Measurements from ENCODE around the gene HEMGN. TPM values are rescaled to one million over a fixed set of nuclear protein-coding genes. Genes with fewer than 3 reads are reported as not detected.

Gene HEMGN
- total RNA-seq, 2 donors from 2014 or later: 1.4 TPM; not detected in 1

DNA sequence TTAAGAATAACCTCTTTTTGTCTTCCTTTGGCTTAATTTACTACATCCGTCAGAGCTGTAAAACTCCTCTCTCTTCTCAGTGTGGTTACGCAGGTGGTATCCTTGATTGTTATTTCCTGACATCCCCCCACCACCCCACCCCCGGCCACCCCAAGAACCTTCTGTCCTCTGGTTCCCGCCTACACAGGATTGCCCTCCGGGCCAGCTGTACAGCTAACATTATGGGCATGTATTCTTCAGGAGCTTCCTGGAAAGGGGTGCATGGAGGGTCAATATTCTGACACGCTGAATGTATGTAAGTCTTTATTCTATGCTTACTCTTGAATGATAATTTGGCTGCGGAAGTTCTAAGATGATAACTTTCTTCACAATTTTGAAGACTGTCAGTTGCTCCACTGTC, 32.2 kb upstream of the HEMGN start:
- no peaks in the 10 kb centered on the region for H3K36me3 ChIP-seq
- TF ChIP-seq CTCF (IDR thresholded peaks at IDR 0.05) (no peak), POLR2AphosphoS5 (IDR thresholded peaks at IDR 0.05) (no peak), POLR2A (IDR thresholded peaks at IDR 0.05) (no peak)
- intact Hi-C loops (cut with DNase I): no loop called here
- H3K9me3 ChIP-seq: no peaks in the 10 kb centered on the region
- H3K27me3 ChIP-seq (replicated peaks; ENCODE audit: insufficient read depth): no peaks in the 10 kb centered on the region
- no peak for DNase-seq (ENCODE audit: low spot score)
- H3K27ac ChIP-seq: no peak overlapping the region
- no peak overlapping the region for H3K4me3 ChIP-seq
- peaks cover 3% of the 10 kb centered on the region for H3K4me1 ChIP-seq (replicated peaks)
- 56% methylated on average over 7 of the region's 7 CpGs for WGBS

GRCh38 chr9:97969014-97969413, 31.0 kb upstream of the HEMGN start:
- H3K27me3 ChIP-seq (replicated peaks; ENCODE audit: insufficient read depth): no peaks in the 10 kb centered on the region
- 55% methylated on average over 2 of the region's 2 CpGs for WGBS

GRCh38 chr9:97966493-97966892, 28.5 kb upstream of the HEMGN start:
- 16% methylated on average over 1 of the region's 1 CpG for WGBS
- intact Hi-C loops (cut with DNase I): no loop called here
- peaks cover 3% of the 10 kb centered on the region for H3K4me1 ChIP-seq (replicated peaks)
- no peak for DNase-seq (ENCODE audit: low spot score)
- no peaks in the 10 kb centered on the region for H3K9me3 ChIP-seq
- H3K27ac ChIP-seq: no peak overlapping the region
- TF ChIP-seq CTCF (IDR thresholded peaks at IDR 0.05) (no peak), POLR2A (IDR thresholded peaks at IDR 0.05) (no peak), POLR2AphosphoS5 (IDR thresholded peaks at IDR 0.05) (no peak)
- H3K36me3 ChIP-seq: no peaks in the 10 kb centered on the region
- no peaks in the 10 kb centered on the region for H3K27me3 ChIP-seq (replicated peaks; ENCODE audit: insufficient read depth)
- no peak overlapping the region for H3K4me3 ChIP-seq

More at GRCh38 chr9:97969014-97969413, 31.0 kb upstream of the HEMGN start:
- intact Hi-C loops (cut with DNase I): no loop called here
- Histone ChIP-seq H3K4me1 (replicated peaks) (peaks cover 3% of the 10 kb centered on the region), H3K36me3 (no peaks in the 10 kb centered on the region), H3K4me3 (no peak overlapping the region), H3K27ac (peak overlapping the region in 1 of 2 donors; percentile 18), H3K9me3 (no peaks in the 10 kb centered on the region)
- TF ChIP-seq POLR2A (IDR thresholded peaks at IDR 0.05) (no peak), POLR2AphosphoS5 (IDR thresholded peaks at IDR 0.05) (peak; percentile 77)
- DNase-seq (ENCODE audit: low spot score): peak; percentile 35

GRCh38 chr9:97964901-97965300, 26.9 kb upstream of the HEMGN start:
- Histone ChIP-seq H3K4me1 (replicated peaks) (peaks cover 3% of the 10 kb centered on the region), H3K27ac (no peak overlapping the region), H3K9me3 (no peaks in the 10 kb centered on the region), H3K36me3 (no peaks in the 10 kb centered on the region), H3K4me3 (no peak overlapping the region), H3K27me3 (replicated peaks; ENCODE audit: insufficient read depth) (no peaks in the 10 kb centered on the region)
- TF ChIP-seq CTCF (IDR thresholded peaks at IDR 0.05) (no peak), POLR2AphosphoS5 (IDR thresholded peaks at IDR 0.05) (no peak), POLR2A (IDR thresholded peaks at IDR 0.05) (no peak)
- intact Hi-C loops (cut with DNase I): no loop called here
- no peak for DNase-seq (ENCODE audit: low spot score)

GRCh38 chr9:97963232-97963631, 25.3 kb upstream of the HEMGN start:
- WGBS: 88% methylated on average over 2 of the region's 2 CpGs
- H3K4me1 ChIP-seq (replicated peaks): no peaks in the 10 kb centered on the region
- H3K9me3 ChIP-seq: no peaks in the 10 kb centered on the region
- H3K36me3 ChIP-seq: no peaks in the 10 kb centered on the region
- no peaks in the 10 kb centered on the region for H3K27me3 ChIP-seq (replicated peaks; ENCODE audit: insufficient read depth)
- intact Hi-C loops (cut with DNase I): no loop called here
- no peak overlapping the region for H3K27ac ChIP-seq
- DNase-seq (ENCODE audit: low spot score): no peak
- no peak overlapping the region for H3K4me3 ChIP-seq
- no peak for TF ChIP-seq POLR2AphosphoS5 (IDR thresholded peaks at IDR 0.05)

DNA sequence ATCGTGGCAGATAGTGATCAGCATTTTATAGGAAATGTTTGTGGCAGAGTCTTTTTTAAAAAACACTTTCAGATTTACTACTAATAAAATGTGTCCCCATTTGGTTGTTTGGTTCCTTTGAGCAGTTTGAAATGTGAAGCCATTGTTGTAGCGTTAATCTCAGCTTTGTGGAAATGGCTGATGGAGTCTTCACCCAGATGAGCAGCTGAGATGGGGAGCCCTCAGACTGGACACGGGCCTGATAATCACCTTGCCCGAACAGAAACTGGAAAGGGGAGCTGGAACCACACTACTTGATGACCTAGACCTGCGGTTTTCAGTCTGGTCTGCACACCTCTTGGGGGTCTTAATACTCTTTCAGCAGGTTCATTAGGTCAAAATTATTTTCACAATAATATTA, 24.6 kb upstream of the HEMGN start:
- Histone ChIP-seq H3K9me3 (no peaks in the 10 kb centered on the region), H3K4me1 (replicated peaks) (no peaks in the 10 kb centered on the region), H3K27ac (no peak overlapping the region), H3K36me3 (no peaks in the 10 kb centered on the region), H3K4me3 (no peak overlapping the region), H3K27me3 (replicated peaks; ENCODE audit: insufficient read depth) (no peaks in the 10 kb centered on the region)
- TF ChIP-seq POLR2AphosphoS5 (IDR thresholded peaks at IDR 0.05) (no peak), POLR2A (IDR thresholded peaks at IDR 0.05) (no peak), CTCF (IDR thresholded peaks at IDR 0.05) (no peak)
- 75% methylated on average over 5 of the region's 5 CpGs for WGBS
- DNase-seq (ENCODE audit: low spot score): no peak
- intact Hi-C loops (cut with DNase I): no loop called here
